ENCODE data around the gene RASGEF1C. TPM values are rescaled to one million over a fixed set of nuclear protein-coding genes. Genes with fewer than 3 reads are reported as not detected.
A peak's percentile ranks its signal among the peaks of the same experiment; 100 is the strongest.

The RASGEF1C gene
- polyA plus RNA-seq, 3 donors = not detected

GRCh38 chr5:180208435-180209081 lies 453 bp downstream of the RASGEF1C start:
- TF ChIP-seq CTCF (IDR thresholded peaks at IDR 0.05) = no peak

GRCh38 chr5:180208038-180208434 lies 975 bp downstream of the RASGEF1C start:
- Histone ChIP-seq H3K79me2 (ENCODE audit: insufficient read depth, low read length) (no peaks in the 10 kb centered on the region), H2AFZ (ENCODE audit: insufficient read depth, low read depth, low read length, poor library complexity, severe bottlenecking) (peak overlapping the region; percentile 6), H3K36me3 (replicated peaks in 1 of 2; ENCODE audit: control insufficient read depth in 1 of 2, insufficient read depth in 2 of 2, low read length in 2 of 2) (no peaks in the 10 kb centered on the region), H3K4me2 (replicated peaks; ENCODE audit: extremely low read depth, low read length, poor library complexity, severe bottlenecking) (peak overlapping the region; percentile 65), H4K20me1 (ENCODE audit: insufficient read depth, low read length) (no peaks in the 10 kb centered on the region), H3K4me3 (replicated peaks in 1 of 3; ENCODE audit: low read depth in 2 of 3, low read length in 3 of 3) (peak overlapping the region in 1 of 3 experiments; percentile 47), H3K9me3 (replicated peaks in 1 of 2; ENCODE audit: control insufficient read depth in 1 of 2, insufficient read depth in 1 of 2, low read length in 2 of 2) (no peaks in the 10 kb centered on the region), H3K27me3 (ENCODE audit: control insufficient read depth in 2 of 2, insufficient read depth in 2 of 2, low read length in 2 of 2) (peaks cover 5 to 29% of the 10 kb centered on the region in 2 donors), H3K9ac (ENCODE audit: insufficient read depth, low read length, poor library complexity, severe bottlenecking) (no peak overlapping the region), H3K27ac (ENCODE audit: low read depth in 1 of 2, low read length in 2 of 2) (no peak overlapping the region), H3K4me1 (ENCODE audit: control insufficient read depth in 1 of 2, insufficient read depth in 2 of 2, low read length in 2 of 2) (peaks cover 5 to 10% of the 10 kb centered on the region in 2 donors)
- no peak for TF ChIP-seq CTCF (IDR thresholded peaks at IDR 0.05)
- peaks cover 8% of the 10 kb centered on the region for H3K4me1 Mint-ChIP-seq
- intact Hi-C loops (cut with micrococcal nuclease) = loop anchor here in 1 of 2 donors (2.0 to 5.0 kb wide), 2 partner anchors 81 to 119 kb away; no protein-coding TSS in a partner anchor
- peaks cover 0 to 13% (median 5%) of the 10 kb centered on the region in 7 donors for H3K9me3 Mint-ChIP-seq
- peak overlapping the region; percentile 72 to 92 for H3K4me3 Mint-ChIP-seq
- DNase-seq = no peak
- H3K27me3 Mint-ChIP-seq (ENCODE audit: low read depth in 3 of 3) = peaks cover 26 to 62% (median 45%) of the 10 kb centered on the region in 3 donors
- H3K27ac Mint-ChIP-seq = no peak overlapping the region
- WGBS (ENCODE audit: insufficient coverage) = 44% methylated on average over 14 of the region's 14 CpGs
- H3K36me3 Mint-ChIP-seq = peaks cover 5 to 7% of the 10 kb centered on the region in 2 donors

More at GRCh38 chr5:180208435-180209081, 453 bp downstream of the RASGEF1C start:
- Mint-ChIP-seq H3K4me1 (peaks cover 8% of the 10 kb centered on the region), H3K36me3 (peaks cover 5 to 7% of the 10 kb centered on the region in 2 donors), H3K27ac (no peak overlapping the region), H3K27me3 (ENCODE audit: low read depth in 3 of 3) (peaks cover 26 to 61% (median 45%) of the 10 kb centered on the region in 3 donors), H3K4me3 (peak overlapping the region; percentile 72 to 92), H3K9me3 (peaks cover 0 to 13% (median 5%) of the 10 kb centered on the region in 7 donors)
- Histone ChIP-seq H3K36me3 (replicated peaks in 1 of 2; ENCODE audit: control insufficient read depth in 1 of 2, insufficient read depth in 2 of 2, low read length in 2 of 2) (no peaks in the 10 kb centered on the region), H3K9ac (ENCODE audit: insufficient read depth, low read length, poor library complexity, severe bottlenecking) (no peak overlapping the region), H3K4me1 (ENCODE audit: control insufficient read depth in 1 of 2, insufficient read depth in 2 of 2, low read length in 2 of 2) (peaks cover 5 to 10% of the 10 kb centered on the region in 2 donors), H2AFZ (ENCODE audit: insufficient read depth, low read depth, low read length, poor library complexity, severe bottlenecking) (peak overlapping the region; percentile 6), H3K79me2 (ENCODE audit: insufficient read depth, low read length) (no peaks in the 10 kb centered on the region), H4K20me1 (ENCODE audit: insufficient read depth, low read length) (no peaks in the 10 kb centered on the region), H3K27me3 (ENCODE audit: control insufficient read depth in 2 of 2, insufficient read depth in 2 of 2, low read length in 2 of 2) (peaks cover 5 to 29% of the 10 kb centered on the region in 2 donors), H3K9me3 (replicated peaks in 1 of 2; ENCODE audit: control insufficient read depth in 1 of 2, insufficient read depth in 1 of 2, low read length in 2 of 2) (no peaks in the 10 kb centered on the region), H3K4me2 (replicated peaks; ENCODE audit: extremely low read depth, low read length, poor library complexity, severe bottlenecking) (peak overlapping the region; percentile 65), H3K27ac (ENCODE audit: low read depth in 1 of 2, low read length in 2 of 2) (no peak overlapping the region), H3K4me3 (replicated peaks in 1 of 3; ENCODE audit: low read depth in 2 of 3, low read length in 3 of 3) (peak overlapping the region in 2 of 3 experiments; percentile 28 to 47)
- WGBS (ENCODE audit: insufficient coverage) = under 1% methylated on average over 64 of the region's 65 CpGs
- DNase-seq = no peak
- intact Hi-C loops (cut with micrococcal nuclease) = loop anchor here in 1 of 2 donors (2.0 to 5.0 kb wide), 2 partner anchors 82 to 119 kb away; no protein-coding TSS in a partner anchor
